ENCODE data around the gene DMD. TPM values are rescaled to one million over a fixed set of nuclear protein-coding genes. Genes with fewer than 3 reads are reported as not detected.

DMD gene
- total and polyA plus RNA-seq, 2 of the 13 experiments (the other 11 are each of a cell fraction or from before 2014, with no cell fraction given): 17.6 to 25.9 TPM

DNA sequence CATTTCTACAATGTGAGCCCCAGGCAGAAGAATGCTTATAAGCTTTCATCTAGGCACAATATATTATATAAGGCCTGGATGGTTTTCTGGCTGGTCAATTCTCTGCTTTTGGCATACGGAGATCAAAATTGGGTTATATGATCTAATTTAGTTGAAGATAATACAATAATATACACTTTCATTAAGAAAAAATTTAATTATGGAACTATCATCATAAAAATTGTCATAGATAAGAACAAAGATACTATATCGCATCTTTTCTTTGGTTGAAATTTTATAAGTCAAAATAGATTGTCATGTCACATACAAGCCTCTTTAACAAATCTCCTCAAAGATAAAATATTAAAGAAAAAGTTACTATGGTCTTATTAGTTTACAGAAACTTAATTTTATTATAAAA is 17.1 kb downstream of the DMD start:
- Histone ChIP-seq H3K27me3 (ENCODE audit: control insufficient read depth in 1 of 2, insufficient read depth in 2 of 2, low read length in 2 of 2) (no peaks in the 10 kb centered on the region), H3K27ac (ENCODE audit: extremely low read length, insufficient read depth, low read length) (no peak overlapping the region), H2AFZ (ENCODE audit: low read length) (no peak overlapping the region), H4K20me1 (ENCODE audit: insufficient read depth, low read length) (no peaks in the 10 kb centered on the region), H3K79me2 (ENCODE audit: insufficient read depth, low read length) (no peaks in the 10 kb centered on the region), H3K4me1 (ENCODE audit: insufficient read depth, low read length) (no peaks in the 10 kb centered on the region), H3K36me3 (replicated peaks in 1 of 2; ENCODE audit: control insufficient read depth in 1 of 2, insufficient read depth in 2 of 2, low read length in 2 of 2) (no peaks in the 10 kb centered on the region), H3K4me2 (ENCODE audit: low read depth, low read length) (no peak overlapping the region), H3K9me3 (ENCODE audit: low read length) (no peaks in the 10 kb centered on the region), H3K9ac (ENCODE audit: insufficient read depth, low read depth, low read length) (no peak overlapping the region), H3K4me3 (replicated peaks in 1 of 3; ENCODE audit: insufficient read depth in 1 of 3, low read depth in 2 of 3, low read length in 3 of 3) (no peak overlapping the region)
- BruUV-seq (replicated peaks): no TSS peak
- no peak for FAIRE-seq
- POLR2A ChIA-PET: no interaction called here
- 28% methylated on average over 2 of the region's 2 CpGs for WGBS (ENCODE audit: low lambda C conversion rate)
- TF ChIP-seq GPN1 (CRISPR knock-in tag; IDR thresholded peaks at IDR 0.05; ENCODE audit: borderline replicate concordance) (no peak), ATF7 (IDR thresholded peaks at IDR 0.05) (no peak), ATF7 (CRISPR knock-in tag; IDR thresholded peaks at IDR 0.05) (no peak), GATAD1 (CRISPR knock-in tag; IDR thresholded peaks at IDR 0.05) (no peak), NFATC3 (CRISPR knock-in tag; IDR thresholded peaks at IDR 0.05) (no peak), MXI1 (IDR thresholded peaks at IDR 0.05; ENCODE audit: borderline replicate concordance, low read depth, low read length) (no peak), ZNF441 (CRISPR knock-in tag; IDR thresholded peaks at IDR 0.05; ENCODE audit: borderline replicate concordance) (no peak), ZNF879 (CRISPR knock-in tag; IDR thresholded peaks at IDR 0.05) (no peak), BRCA1 (CRISPR knock-in tag; IDR thresholded peaks at IDR 0.05) (no peak), EEA1 (CRISPR knock-in tag; IDR thresholded peaks at IDR 0.05; ENCODE audit: borderline replicate concordance) (no peak), ARNT2 (CRISPR knock-in tag; IDR thresholded peaks at IDR 0.05; ENCODE audit: low read depth) (no peak), ZNF20 (CRISPR knock-in tag; IDR thresholded peaks at IDR 0.05) (no peak), HNRNPK (IDR thresholded peaks at IDR 0.05; ENCODE audit: low read depth, low read length, poor library complexity, severe bottlenecking) (no peak), KMT2A (CRISPR knock-in tag; IDR thresholded peaks at IDR 0.05) (no peak), MED1 (CRISPR knock-in tag; IDR thresholded peaks at IDR 0.05) (no peak)
- TF ChIP-seq, protein P1, sequence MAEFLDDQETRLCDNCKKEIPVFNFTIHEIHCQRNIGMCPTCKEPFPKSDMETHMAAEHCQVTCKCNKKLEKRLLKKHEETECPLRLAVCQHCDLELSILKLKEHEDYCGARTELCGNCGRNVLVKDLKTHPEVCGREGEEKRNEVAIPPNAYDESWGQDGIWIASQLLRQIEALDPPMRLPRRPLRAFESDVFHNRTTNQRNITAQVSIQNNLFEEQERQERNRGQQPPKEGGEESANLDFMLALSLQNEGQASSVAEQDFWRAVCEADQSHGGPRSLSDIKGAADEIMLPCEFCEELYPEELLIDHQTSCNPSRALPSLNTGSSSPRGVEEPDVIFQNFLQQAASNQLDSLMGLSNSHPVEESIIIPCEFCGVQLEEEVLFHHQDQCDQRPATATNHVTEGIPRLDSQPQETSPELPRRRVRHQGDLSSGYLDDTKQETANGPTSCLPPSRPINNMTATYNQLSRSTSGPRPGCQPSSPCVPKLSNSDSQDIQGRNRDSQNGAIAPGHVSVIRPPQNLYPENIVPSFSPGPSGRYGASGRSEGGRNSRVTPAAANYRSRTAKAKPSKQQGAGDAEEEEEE (CRISPR knock-in tag; IDR thresholded peaks at IDR 0.05; ENCODE audit: borderline replicate concordance): no peak
- CTCF ChIA-PET (ENCODE audit: low intra/inter-chr PET ratio, low total read pairs): no interaction called here
- ATAC-seq: no peak
- no peak for DNase-seq (ENCODE audit: low spot score)
- intact Hi-C loops (cut with micrococcal nuclease; ENCODE audit: unreplicated experiment): no loop called here
- in situ Hi-C loops (cut with HindIII; ENCODE audit: extremely low pct_ligation_motif_present, low pct_unique_long_range_greater_than_20kb): no loop called here

Measured in HepG2 (cell line).